Measurements from ENCODE around the gene SH3RF3.

GRCh38 chr2:109079590-109079989 is 49.4 kb upstream of the SH3RF3 start:
- TF ChIP-seq GATA2 (IDR thresholded peaks at IDR 0.05; ENCODE audit: low read depth, low read length) (no peak), GATA3 (IDR thresholded peaks at IDR 0.05; ENCODE audit: low read depth, low read length) (no peak)
